GM12892 (cell line): ENCODE measurements around the gene SLC25A29.
"Not testable (repeated sequence)": the region's sequence is repeated elsewhere in the genome, so short reads cannot be mapped to it uniquely, and the experiment has no call there.

Source experiments
- DNase-seq: peaks from one replicate; pipeline ENCODE4 v3.0.0; 2011; ENCODE audit not compliant: insufficient read length
- FAIRE-seq: peaks from 2 replicates; lab custom pipeline; 2011; peaks lifted over from hg19 to GRCh38; lab: Jason Lieb, UNC
- POLR2A ChIP-seq: IDR thresholded peaks from 2 replicates; pipeline ENCODE4 v1.6.1; 2011; ENCODE audit warnings: low read depth, low read length, control low read depth
- POLR2AphosphoS5 ChIP-seq: IDR thresholded peaks from 2 replicates; pipeline ENCODE4 v1.6.1; 2011; ENCODE audit warnings: low read depth, low read length, control low read depth
- TAF1 ChIP-seq: IDR thresholded peaks from 2 replicates; pipeline ENCODE4 v1.6.1; 2011; ENCODE audit warnings: low read depth, mild to moderate bottlenecking, control low read depth, low read length, borderline replicate concordance

Gene SLC25A29

GRCh38 chr14:100287202-100287997 is 18.8 kb downstream of the SLC25A29 start:
- TF ChIP-seq POLR2A, result no peak
- TF ChIP-seq TAF1, result no peak
- no peak for TF ChIP-seq POLR2AphosphoS5
- FAIRE-seq (no peak), DNase-seq (no peak)

- FAIRE-seq (no peak), DNase-seq (no peak)
- no peak for TF ChIP-seq POLR2A
Observed at GRCh38 chr14:100286484-100287191, 19.6 kb downstream of the SLC25A29 start.

DNA sequence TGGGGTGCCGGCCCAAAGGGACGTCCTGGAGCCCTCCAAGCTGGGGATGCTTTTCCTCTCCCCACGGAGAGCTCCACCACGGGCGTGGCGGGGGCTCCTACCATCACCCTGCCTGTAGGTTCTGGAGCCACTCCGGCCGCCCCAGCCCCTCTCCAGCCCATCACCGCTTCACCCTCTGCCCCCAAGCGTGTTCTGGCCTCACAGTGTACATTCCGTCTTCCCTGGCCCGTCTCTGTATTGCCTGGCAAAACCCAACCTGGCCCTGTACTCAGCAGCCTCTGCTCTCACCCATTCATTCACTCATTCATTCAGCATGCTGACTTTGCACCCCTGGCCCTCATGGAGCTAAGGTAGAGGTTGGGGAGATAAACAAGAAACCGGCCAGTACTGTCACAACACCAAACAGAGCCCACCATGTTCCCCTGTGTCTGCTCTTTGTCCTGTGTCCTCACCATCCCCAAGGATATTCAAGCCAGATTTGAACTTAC is 20.3 kb downstream of the SLC25A29 start:
- DNase-seq, result no peak
- no peak for FAIRE-seq
- TF ChIP-seq POLR2A, result no peak
- TF ChIP-seq POLR2AphosphoS5, result no peak
- TF ChIP-seq TAF1, result no peak

GRCh38 chr14:100285021-100285912 is 21.0 kb downstream of the SLC25A29 start:
- TF ChIP-seq POLR2AphosphoS5 (0 out of 2 replicates have a peak, but pooled peaks have one; percentile 13), POLR2A (peak; percentile 59; the same call in 1 of the 2 replicates), TAF1 (no peak)
- DNase-seq (peak; percentile 97), FAIRE-seq (peak; percentile 79)

GRCh38 chr14:100283984-100284881 is 22.0 kb downstream of the SLC25A29 start:
- FAIRE-seq (no peak), DNase-seq (no peak)
- 0 out of 2 replicates have a peak, but pooled peaks have one; percentile 26 for TF ChIP-seq POLR2AphosphoS5
- no peak for TF ChIP-seq TAF1

- not testable (repeated sequence) for DNase-seq, FAIRE-seq
Observed at GRCh38 chr14:100283436-100283835, 22.8 kb downstream of the SLC25A29 start.

GRCh38 chr14:100282766-100283419 is 23.4 kb downstream of the SLC25A29 start:
- no peak for FAIRE-seq

DNA sequence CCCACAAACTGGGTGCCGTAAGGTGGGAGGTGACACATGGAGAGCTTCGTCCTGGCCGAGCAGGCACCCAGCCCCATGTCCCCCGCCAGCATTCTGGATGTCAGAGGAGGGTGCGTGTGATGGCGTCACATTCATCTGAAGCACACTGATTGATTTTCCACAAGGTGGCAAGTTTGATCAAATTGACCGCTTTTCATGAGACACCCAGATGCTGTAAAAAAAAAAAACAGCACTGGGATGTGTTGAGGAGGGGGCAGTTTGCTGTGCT is 24.2 kb downstream of the SLC25A29 start:
- FAIRE-seq, result no peak
- DNase-seq, result no peak
- TF ChIP-seq POLR2A (no peak), POLR2AphosphoS5 (peak; percentile 42; the same call in 1 of the 2 replicates)

More at GRCh38 chr14:100282766-100283419, 23.4 kb downstream of the SLC25A29 start:
- TF ChIP-seq POLR2AphosphoS5 (no peak), POLR2A (peak; percentile 17; the same call in 1 of the 2 replicates)
- DNase-seq, result no peak

- FAIRE-seq (no peak), DNase-seq (no peak)
- TF ChIP-seq POLR2AphosphoS5, result no peak
Observed at GRCh38 chr14:100281286-100282082, 24.8 kb downstream of the SLC25A29 start.

GRCh38 chr14:100279563-100279962 is 26.7 kb downstream of the SLC25A29 start:
- FAIRE-seq (no peak), DNase-seq (no peak)
- no peak for TF ChIP-seq TAF1
- TF ChIP-seq POLR2AphosphoS5, result no peak
- TF ChIP-seq POLR2A, result no peak
